PC-3 (cell line): ENCODE data around the gene SLC41A3. TPM values are rescaled to one million over a fixed set of nuclear protein-coding genes. Genes with fewer than 3 reads are reported as not detected.

ENCODE experiments used
- ATAC-seq: fragments of 200-7000 bp; cut with Tn5 transposase; 2 replicates; pipeline ENCODE4 v1.9.1; 2020; ENCODE audit warnings: mild to moderate bottlenecking, moderate library complexity
- BruUV-seq: library from RNA; stranded (reverse); fragments of 400-500 nt; replicated peaks from 2 replicates; lab custom pipeline; 2021; lab: Mats Ljungman, UMichigan
- CTCF ChIA-PET: fragments of 300-600 bp; sonication (Branson Sonifier 250); formaldehyde crosslinking; loops from one replicate; lab custom pipeline; 2022; ENCODE audit warnings: antibody characterized with exemption; lab: Charles Lee
- POLR2A ChIA-PET: fragments of 300-600 bp; sonication (Branson Sonifier 250); formaldehyde crosslinking; loops from one replicate; lab custom pipeline; 2022; ENCODE audit warnings: antibody characterized with exemption; ENCODE audit not compliant: unreplicated experiment; lab: Charles Lee
- DNase-seq: peaks from one replicate; pipeline ENCODE4 v3.0.0-alpha.2; 2015
- H2AFZ ChIP-seq: fragments of 300-600 bp; sonication (generic); 2 replicates; pipeline ENCODE4 v1.6.0; 2016; ENCODE audit warnings: antibody characterized with exemption, low read length
- H3F3A ChIP-seq: fragments of 300-600 bp; sonication (generic); one replicate; pipeline ENCODE4 v1.6.0; 2017; ENCODE audit warnings: antibody characterized with exemption, low read length, control low read depth, mild to moderate bottlenecking; ENCODE audit not compliant: unreplicated experiment
- H3K27ac ChIP-seq: fragments of 300-600 bp; sonication (generic); 2 replicates; pipeline ENCODE4 v1.5.1; 2016; ENCODE audit warnings: mild to moderate bottlenecking, low read length
- H3K27me3 ChIP-seq: fragments of 300-600 bp; sonication (generic); 2 replicates; pipeline ENCODE4 v1.6.1; 2016; ENCODE audit warnings: low read length, mixed read lengths
- H3K36me3 ChIP-seq: fragments of 300-600 bp; sonication (generic); 2 replicates; pipeline ENCODE4 v1.6.1; 2016; ENCODE audit warnings: low read depth, mixed run types, low read length, mixed read lengths
- H3K4me1 ChIP-seq: fragments of 300-600 bp; sonication (generic); 2 replicates; pipeline ENCODE4 v1.5.1; 2016; ENCODE audit warnings: low read length; ENCODE audit not compliant: insufficient read depth
- H3K4me2 ChIP-seq: fragments of 300-600 bp; sonication (generic); 2 replicates; pipeline ENCODE4 v1.6.0; 2016; ENCODE audit warnings: low read length
- H3K4me3 ChIP-seq: fragments of 300-600 bp; sonication (generic); 2 replicates; pipeline ENCODE4 v1.5.1; 2016; ENCODE audit warnings: mild to moderate bottlenecking, low read length, mixed read lengths
- H3K79me2 ChIP-seq: fragments of 300-600 bp; sonication (generic); 2 replicates; pipeline ENCODE4 v1.6.1; 2017; ENCODE audit warnings: low read length, mixed read lengths
- H3K9ac ChIP-seq: fragments of 300-600 bp; sonication (generic); 2 replicates; pipeline ENCODE4 v1.6.0; 2016; ENCODE audit warnings: mild to moderate bottlenecking, low read length
- H3K9me2 ChIP-seq: fragments of 300-600 bp; sonication (generic); replicated peaks from 2 replicates; pipeline ENCODE4 v1.6.1; 2016; ENCODE audit warnings: mixed run types, low read length, mixed read lengths
- H3K9me3 ChIP-seq: fragments of 300-600 bp; sonication (generic); 2 replicates; pipeline ENCODE4 v1.6.1; 2016; ENCODE audit warnings: low read length, mixed read lengths
- H4K20me1 ChIP-seq: fragments of 300-600 bp; sonication (generic); 2 replicates; pipeline ENCODE4 v1.6.1; 2016; ENCODE audit warnings: low read length, mixed read lengths
- EZH2 ChIP-seq: fragments of 300-600 bp; sonication (generic); IDR thresholded peaks from one replicate; pipeline ENCODE4 v1.6.1; 2017; ENCODE audit warnings: antibody characterized with exemption, mild to moderate bottlenecking, low read length; ENCODE audit not compliant: unreplicated experiment
- EZH2phosphoT487 ChIP-seq: fragments of 300-600 bp; sonication (generic); IDR thresholded peaks from 2 replicates; pipeline ENCODE4 v1.6.1; 2018; ENCODE audit warnings: mild to moderate bottlenecking, antibody characterized with exemption, low read length, borderline replicate concordance
- intact Hi-C: fragments of 100-400 bp; cut with micrococcal nuclease; formaldehyde crosslinking; loops from 2 replicates; pipeline ENCODE4 v1.9.0; 2023
- total RNA-seq: library from RNA; depleted of rRNA; stranded (reverse); fragments of >200 nt; gene quantifications from 2 replicates; pipeline ENCODE4 v1.2.3, GENCODE V29; 2014
- TF ChIP-seq, protein P1 (sequence below): fragments of 300-600 bp; sonication (generic); conservative IDR thresholded peaks from 2 replicates; pipeline ENCODE4 v1.5.1; 2017; ENCODE audit warnings: antibody characterized with exemption, low read depth, mild to moderate bottlenecking, low read length

The SLC41A3 gene
- total RNA-seq, 1 experiment from 2014 or later = 29.8 TPM

DNA sequence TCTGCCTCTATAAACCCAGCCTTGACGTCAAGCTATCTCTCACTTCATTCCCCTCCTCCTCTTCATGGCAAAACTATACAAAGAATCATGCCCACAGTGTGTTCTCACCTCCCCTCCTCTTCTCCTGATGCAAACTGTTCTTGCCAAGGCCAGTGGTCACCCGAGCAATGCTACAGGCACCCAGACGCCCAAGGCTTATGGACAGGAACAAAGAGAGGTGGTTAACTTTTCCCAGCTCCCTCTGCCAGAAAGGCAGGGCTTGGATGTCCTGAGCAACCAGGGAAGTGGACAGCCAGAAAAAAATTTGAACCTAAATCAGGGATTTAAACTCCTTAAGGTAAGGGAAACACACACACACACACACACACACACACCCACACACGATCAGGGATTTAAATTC lies 5.1 kb downstream of the SLC41A3 start:
- Histone ChIP-seq H3F3A (no peaks in the 10 kb centered on the region), H3K9me3 (no peaks in the 10 kb centered on the region), H3K79me2 (no peaks in the 10 kb centered on the region), H3K9me2 (no peaks in the 10 kb centered on the region), H3K27me3 (no peaks in the 10 kb centered on the region), H3K4me3 (no peak overlapping the region), H3K4me2 (no peak overlapping the region), H3K4me1 (peaks cover 11% of the 10 kb centered on the region), H2AFZ (no peak overlapping the region), H4K20me1 (no peaks in the 10 kb centered on the region), H3K36me3 (no peaks in the 10 kb centered on the region), H3K27ac (no peak overlapping the region), H3K9ac (no peak overlapping the region)
- ATAC-seq (no peak), DNase-seq (no peak)
- intact Hi-C loops = no loop called here
- POLR2A ChIA-PET = no interaction called here
- TF ChIP-seq EZH2 = no peak
- TF ChIP-seq EZH2phosphoT487 = no peak
- TF ChIP-seq, protein P1, sequence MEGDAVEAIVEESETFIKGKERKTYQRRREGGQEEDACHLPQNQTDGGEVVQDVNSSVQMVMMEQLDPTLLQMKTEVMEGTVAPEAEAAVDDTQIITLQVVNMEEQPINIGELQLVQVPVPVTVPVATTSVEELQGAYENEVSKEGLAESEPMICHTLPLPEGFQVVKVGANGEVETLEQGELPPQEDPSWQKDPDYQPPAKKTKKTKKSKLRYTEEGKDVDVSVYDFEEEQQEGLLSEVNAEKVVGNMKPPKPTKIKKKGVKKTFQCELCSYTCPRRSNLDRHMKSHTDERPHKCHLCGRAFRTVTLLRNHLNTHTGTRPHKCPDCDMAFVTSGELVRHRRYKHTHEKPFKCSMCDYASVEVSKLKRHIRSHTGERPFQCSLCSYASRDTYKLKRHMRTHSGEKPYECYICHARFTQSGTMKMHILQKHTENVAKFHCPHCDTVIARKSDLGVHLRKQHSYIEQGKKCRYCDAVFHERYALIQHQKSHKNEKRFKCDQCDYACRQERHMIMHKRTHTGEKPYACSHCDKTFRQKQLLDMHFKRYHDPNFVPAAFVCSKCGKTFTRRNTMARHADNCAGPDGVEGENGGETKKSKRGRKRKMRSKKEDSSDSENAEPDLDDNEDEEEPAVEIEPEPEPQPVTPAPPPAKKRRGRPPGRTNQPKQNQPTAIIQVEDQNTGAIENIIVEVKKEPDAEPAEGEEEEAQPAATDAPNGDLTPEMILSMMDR = no peak
- CTCF ChIA-PET = no interaction called here
- no TSS peak for BruUV-seq

DNA sequence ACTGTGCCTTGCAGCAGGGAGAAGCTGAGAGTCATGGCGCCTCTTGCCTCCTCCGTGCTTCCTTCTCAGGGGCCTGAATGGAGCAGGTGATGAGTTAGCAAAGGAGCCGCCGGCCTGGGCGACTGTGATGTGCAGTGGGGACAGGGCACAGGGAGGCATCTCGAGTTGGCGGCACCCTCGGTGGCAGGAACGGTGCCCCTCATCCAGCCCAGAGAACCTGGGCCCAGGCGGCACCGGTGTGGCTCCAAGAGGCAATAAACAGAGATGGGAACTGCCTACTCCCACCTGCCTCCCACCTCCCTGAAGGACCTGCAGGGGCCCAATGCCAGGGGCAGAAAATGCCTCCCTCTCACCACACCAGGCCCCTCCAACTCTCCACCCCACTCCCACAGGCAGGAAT lies 6.2 kb downstream of the SLC41A3 start:
- no TSS peak for BruUV-seq
- Histone ChIP-seq H3K4me3 (no peak overlapping the region), H3K4me2 (no peak overlapping the region), H2AFZ (no peak overlapping the region), H3K79me2 (no peaks in the 10 kb centered on the region), H3K4me1 (peaks cover 11% of the 10 kb centered on the region), H3K9me3 (no peaks in the 10 kb centered on the region), H3K27ac (no peak overlapping the region), H3F3A (no peaks in the 10 kb centered on the region), H3K27me3 (no peaks in the 10 kb centered on the region), H4K20me1 (no peaks in the 10 kb centered on the region), H3K36me3 (no peaks in the 10 kb centered on the region), H3K9me2 (no peaks in the 10 kb centered on the region), H3K9ac (no peak overlapping the region)
- ChIA-PET CTCF (no interaction called here), POLR2A (no interaction called here)
- TF ChIP-seq EZH2 (no peak), EZH2phosphoT487 (no peak)
- TF ChIP-seq, protein P1 = no peak
- intact Hi-C loops = no loop called here
- ATAC-seq = no peak
- no peak for DNase-seq

DNA sequence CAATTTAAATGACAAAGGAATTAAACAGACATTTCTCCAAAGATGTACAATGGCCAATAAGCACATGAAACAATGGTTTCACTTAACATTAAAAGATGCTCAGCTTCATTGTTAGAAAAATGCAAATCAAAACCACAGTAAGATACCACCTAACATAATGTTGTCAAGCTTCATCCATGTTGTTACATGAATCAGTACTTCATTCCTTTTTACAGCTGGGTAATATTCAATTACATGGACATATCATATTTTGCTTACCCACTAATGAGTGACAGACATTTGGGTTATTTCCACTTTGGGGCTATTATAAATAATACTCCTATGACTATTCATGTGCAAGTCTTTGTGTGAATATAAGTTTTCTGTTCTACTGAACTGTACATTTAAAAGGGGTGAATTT lies 7.8 kb downstream of the SLC41A3 start:
- no peak overlapping the region for H3K9ac ChIP-seq
- no peaks in the 10 kb centered on the region for H4K20me1 ChIP-seq
- no peak overlapping the region for H3K4me3 ChIP-seq
- H2AFZ ChIP-seq = no peak overlapping the region
- no peaks in the 10 kb centered on the region for H3K36me3 ChIP-seq
- ChIA-PET POLR2A (no interaction called here), CTCF (no interaction called here)
- H3K4me1 ChIP-seq = peaks cover under 1% of the 10 kb centered on the region; the same call in 1 of the 2 replicates
- no peak overlapping the region for H3K4me2 ChIP-seq
- DNase-seq (no peak), ATAC-seq (no peak)
- intact Hi-C loops = no loop called here
- TF ChIP-seq, protein P1 = no peak
- TF ChIP-seq EZH2phosphoT487 = no peak
- no peak for TF ChIP-seq EZH2
- H3K27ac ChIP-seq = no peak overlapping the region
- H3K9me3 ChIP-seq = no peaks in the 10 kb centered on the region
- BruUV-seq = no TSS peak
- H3F3A ChIP-seq = no peaks in the 10 kb centered on the region
- no peaks in the 10 kb centered on the region for H3K9me2 ChIP-seq
- H3K79me2 ChIP-seq = no peaks in the 10 kb centered on the region
- H3K27me3 ChIP-seq = no peaks in the 10 kb centered on the region
